IMR-90 (cell line): ENCODE data around the gene SFTA2. TPM values are rescaled to one million over a fixed set of nuclear protein-coding genes. Genes with fewer than 3 reads are reported as not detected.
"Not testable (repeated sequence)": the region's sequence is repeated elsewhere in the genome, so short reads cannot be mapped to it uniquely, and the experiment has no call there.

ENCODE experiments used
- ATAC-seq: fragments of 200-7000 bp; cut with Tn5 transposase; 2 replicates; pipeline ENCODE4 v1.9.1; 2020; ENCODE audit warnings: low read depth, mild to moderate bottlenecking, moderate library complexity
- BruUV-seq: library from RNA; stranded (reverse); fragments of 400-500 nt; replicated peaks from 2 replicates; lab custom pipeline; 2021; lab: Mats Ljungman, UMichigan
- CTCF ChIA-PET: fragments of 300-600 bp; formaldehyde crosslinking; extraction: SDS; loops from one replicate; lab custom pipeline; 2021; ENCODE audit warnings: antibody characterized with exemption; lab: Yijun Ruan, JAX
- POLR2A ChIA-PET: fragments of 300-600 bp; sonication (Branson Sonifier 250); formaldehyde crosslinking; loops from one replicate; lab custom pipeline; 2022; ENCODE audit warnings: antibody characterized with exemption; ENCODE audit not compliant: unreplicated experiment; lab: Charles Lee
- DNase-seq: peaks from one replicate; pipeline ENCODE4 v3.0.0; 2013
- H2AFZ ChIP-seq: replicated peaks from 2 replicates; pipeline ENCODE3; 2013; ENCODE audit warnings: low read length, mild to moderate bottlenecking; ENCODE audit not compliant: poor library complexity
- H2AK5ac ChIP-seq: 2 replicates; pipeline ENCODE4 v1.6.1; 2013; ENCODE audit warnings: low read depth, low read length, inconsistent platforms
- H2AK9ac ChIP-seq: replicated peaks from 2 replicates; pipeline ENCODE3; 2013; ENCODE audit warnings: mild to moderate bottlenecking, low read depth, low read length, moderate library complexity; ENCODE audit not compliant: poor library complexity
- H2BK120ac ChIP-seq: 2 replicates; pipeline ENCODE4 v1.6.1; 2013; ENCODE audit warnings: low read depth, low read length, inconsistent platforms
- H2BK15ac ChIP-seq: 3 replicates; pipeline ENCODE4 v1.6.1; 2013; ENCODE audit warnings: low read depth, low read length, inconsistent platforms
- H2BK20ac ChIP-seq: 2 replicates; pipeline ENCODE4 v1.6.1; 2013; ENCODE audit warnings: low read depth, mild to moderate bottlenecking, inconsistent platforms, low read length, moderate library complexity
- H2BK5ac ChIP-seq: 2 replicates; pipeline ENCODE4 v1.6.1; 2013; ENCODE audit warnings: mild to moderate bottlenecking, low read depth, low read length, inconsistent platforms; ENCODE audit not compliant: poor library complexity, severe bottlenecking
- H3K14ac ChIP-seq: replicated peaks from 2 replicates; pipeline ENCODE4 v1.6.1; 2013; ENCODE audit warnings: low read depth, low read length, inconsistent platforms
- H3K18ac ChIP-seq: 2 replicates; pipeline ENCODE4 v1.6.1; 2013; ENCODE audit warnings: low read depth, low read length, control low read depth
- H3K23ac ChIP-seq: 2 replicates; pipeline ENCODE4 v1.6.1; 2013; ENCODE audit warnings: low read depth, low read length, inconsistent platforms
- H3K27ac ChIP-seq: 2 replicates; pipeline ENCODE4 v1.5.1; 2013; ENCODE audit warnings: mild to moderate bottlenecking, control low read depth, low read length; ENCODE audit not compliant: insufficient read depth
- H3K27me3 ChIP-seq: 2 replicates; pipeline ENCODE4 v1.6.1; 2013; ENCODE audit warnings: low read length; ENCODE audit not compliant: control insufficient read depth, insufficient read depth
- H3K36me3 ChIP-seq: 2 replicates; pipeline ENCODE4 v1.6.1; 2013; ENCODE audit warnings: low read length, mixed read lengths; ENCODE audit not compliant: control insufficient read depth, insufficient read depth
- H3K4ac ChIP-seq: 2 replicates; pipeline ENCODE4 v1.6.1; 2013; ENCODE audit warnings: low read depth, low read length, inconsistent platforms
- H3K4me1 ChIP-seq: 2 replicates; pipeline ENCODE4 v1.6.1; 2013; ENCODE audit warnings: low read length, mixed read lengths; ENCODE audit not compliant: control insufficient read depth, insufficient read depth
- H3K4me2 ChIP-seq: 2 replicates; pipeline ENCODE4 v1.6.1; 2013; ENCODE audit warnings: low read depth, mild to moderate bottlenecking, control low read depth, low read length, moderate library complexity
- H3K4me3 ChIP-seq: 2 replicates; pipeline ENCODE4 v1.5.1; 2013; ENCODE audit warnings: low read depth, mild to moderate bottlenecking, control low read depth, low read length, moderate library complexity; ENCODE audit not compliant: insufficient read depth
- H3K56ac ChIP-seq: 2 replicates; pipeline ENCODE4 v1.6.1; 2013; ENCODE audit warnings: low read length, inconsistent platforms; ENCODE audit not compliant: insufficient read depth; ENCODE audit errors: extremely low read depth
- H3K79me1 ChIP-seq, 2 experiments: 2 replicates each; pipeline ENCODE4 v1.6.1; 2013; ENCODE audit warnings: low read length in 2 of 2, inconsistent platforms in 1 of 2, low read depth in 1 of 2
- H3K9ac ChIP-seq: 2 replicates; pipeline ENCODE4 v1.6.1; 2013; ENCODE audit warnings: low read depth, low read length, control low read depth
- H3K9me1 ChIP-seq: 2 replicates; pipeline ENCODE4 v1.6.1; 2013; ENCODE audit warnings: low read length, inconsistent platforms; ENCODE audit not compliant: insufficient read depth
- H3K9me3 ChIP-seq: 2 replicates; pipeline ENCODE4 v1.6.1; 2013; ENCODE audit warnings: low read length; ENCODE audit not compliant: control insufficient read depth, insufficient read depth
- H4K20me1 ChIP-seq: 2 replicates; pipeline ENCODE4 v1.6.1; 2013; ENCODE audit warnings: low read length, inconsistent platforms; ENCODE audit not compliant: insufficient read depth
- H4K5ac ChIP-seq: 2 replicates; pipeline ENCODE4 v1.6.1; 2013; ENCODE audit warnings: mild to moderate bottlenecking, low read depth, low read length, control low read depth
- H4K8ac ChIP-seq, 2 experiments: 2 replicates each; pipeline ENCODE4 v1.6.1; 2013; ENCODE audit warnings: low read depth in 2 of 2, low read length in 2 of 2, control low read depth in 1 of 2, inconsistent platforms in 1 of 2
- H4K91ac ChIP-seq: 2 replicates; pipeline ENCODE4 v1.6.1; 2013; ENCODE audit warnings: low read depth, low read length, inconsistent platforms; ENCODE audit not compliant: insufficient read depth
- CHD1 ChIP-seq: IDR thresholded peaks from 2 replicates; pipeline ENCODE4 v1.6.1; 2012; ENCODE audit warnings: low read depth, low read length, improper control_type of control experiment
- whole genome bisulfite sequencing, 2 experiments: methylation state at CpG; one replicate each; pipeline versions ENCODE4 v1.1.5 to v1.1.7; 2013; ENCODE audit warnings: missing lambda C conversion rate in 2 of 2; ENCODE audit not compliant: insufficient read length in 1 of 2; ENCODE audit errors: extremely low coverage in 2 of 2; 5-methylcytosine and 5-hydroxymethylcytosine counted together
- dilution Hi-C: fragments of 300-500 bp; cut with HindIII; formaldehyde crosslinking; loops from one replicate; pipeline ENCODE4 v1.14.3; 2018; ENCODE audit warnings: low sequenced_read_pairs; ENCODE audit not compliant: unreplicated experiment
- in situ Hi-C: fragments of 300-500 bp; cut with MboI; formaldehyde crosslinking; loops from 3 replicates; pipeline ENCODE4 v1.14.3; 2019; ENCODE audit warnings: low sequenced_read_pairs, inconsistent platforms, mixed read lengths
- intact Hi-C: fragments of 100-400 bp; cut with micrococcal nuclease; formaldehyde crosslinking; loops from 2 replicates; pipeline ENCODE4 v1.10.0; 2022
- polyA plus RNA-seq, 3 experiments: library from polyadenylated mRNA; depleted of rRNA; stranded (reverse); fragments of >200 nt; gene quantifications; 2 replicates each; pipeline ENCODE4 v1.2.3, GENCODE V29; 2012; ENCODE audit warnings: low replicate concordance in 1 of 3
- total RNA-seq: library from RNA; depleted of rRNA; stranded (reverse); fragments of >200 nt; gene quantifications from 2 replicates; pipeline ENCODE4 v1.2.3, GENCODE V29; 2012

SFTA2 gene
- total and polyA plus RNA-seq, 2 of the 4 experiments (the other 2 are of a cell fraction), result not detected

GRCh38 chr6:30912746-30913520 lies 19.0 kb downstream of the SFTA2 start:
- Histone ChIP-seq H2BK15ac (no peak overlapping the region), H2BK5ac (no peak overlapping the region), H2AK9ac (peak overlapping the region; percentile 65), H3K23ac (0 out of 2 replicates have a peak overlapping the region, but pooled peaks have one; percentile 7), H3K9ac (no peak overlapping the region), H3K4me1 (peaks cover 17% of the 10 kb centered on the region), H3K27me3 (no peaks in the 10 kb centered on the region), H2AFZ (no peak overlapping the region), H3K27ac (no peak overlapping the region), H2BK120ac (no peak overlapping the region), H3K4me2 (no peak overlapping the region), H3K9me3 (no peaks in the 10 kb centered on the region), H3K4me3 (no peak overlapping the region), H4K91ac (0 out of 2 replicates have a peak overlapping the region, but pooled peaks have one; percentile 23), H2AK5ac (no peak overlapping the region), H2BK20ac (no peak overlapping the region), H3K9me1 (no peaks in the 10 kb centered on the region), H4K5ac (no peak overlapping the region; the same call in 1 of the 2 replicates), H4K20me1 (no peaks in the 10 kb centered on the region), H3K56ac (no peak overlapping the region), H3K14ac (no peak overlapping the region), H4K8ac (peak overlapping the region; percentile 85 to 91; a peak in 2 of 4 replicates), H3K4ac (0 out of 2 replicates have a peak overlapping the region, but pooled peaks have one; percentile 7), H3K36me3 (peaks cover 22% of the 10 kb centered on the region), H3K18ac (no peak overlapping the region), H3K79me1 (peaks cover 18 to 25% of the 10 kb centered on the region in 2 experiments)
- BruUV-seq, result no TSS peak
- no peak for DNase-seq
- 86% methylated on average over 3 of the region's 8 CpGs; no CpG with 5 or more reads in 1 of the 2 experiments for WGBS, 2 experiments
- ChIA-PET POLR2A (interaction anchor here (0.6 to 0.8 kb wide), 3 partner anchors 29 to 298 kb away, joined by 3 to 10 read pairs (median 3); no protein-coding TSS in a partner anchor), CTCF (interaction anchor here (0.8 to 3.6 kb wide), 6 partner anchors 29 to 174 kb away, joined by 3 to 31 read pairs (median 10); no protein-coding TSS in a partner anchor)
- dilution Hi-C loops (no loop called here), intact Hi-C loops (loop anchor here (10.0 kb wide), 1 partner anchor 282 kb away; no protein-coding TSS in a partner anchor), in situ Hi-C loops (no loop called here)
- ATAC-seq, result no peak
- no peak for TF ChIP-seq CHD1

DNA sequence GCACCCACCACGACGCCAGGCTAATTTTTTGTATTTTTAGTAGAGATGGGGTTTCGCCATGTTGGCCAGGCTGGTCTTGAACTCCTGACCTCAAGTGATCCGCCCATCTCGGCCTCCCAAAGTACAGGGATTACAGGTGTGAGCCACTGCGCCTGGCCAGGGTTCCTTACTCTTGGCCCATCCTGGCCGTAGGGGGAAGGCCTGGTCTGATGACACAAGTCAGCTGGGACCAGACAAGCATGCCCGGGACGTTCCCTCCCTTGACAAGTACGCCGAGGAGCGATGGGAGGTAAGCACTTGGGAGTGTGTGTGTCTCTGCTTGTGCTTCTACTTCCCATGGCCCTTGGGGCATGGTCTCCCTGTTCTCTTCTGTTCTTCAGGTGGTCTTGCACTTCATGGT lies 21.5 kb downstream of the SFTA2 start:
- in situ Hi-C loops, H2AFZ ChIP-seq, H2AK9ac ChIP-seq, H2BK15ac ChIP-seq, H2BK120ac ChIP-seq, H3K56ac ChIP-seq, H3K14ac ChIP-seq, H3K23ac ChIP-seq, BruUV-seq, POLR2A ChIA-PET, H4K91ac ChIP-seq, DNase-seq, H4K5ac ChIP-seq, H3K4me2 ChIP-seq, H3K27ac ChIP-seq, CTCF ChIA-PET, H3K9me1 ChIP-seq, H2BK5ac ChIP-seq, H3K18ac ChIP-seq, H4K8ac ChIP-seq, H3K27me3 ChIP-seq, H2AK5ac ChIP-seq, H3K4ac ChIP-seq, ATAC-seq, H4K20me1 ChIP-seq, H3K9ac ChIP-seq, H3K4me3 ChIP-seq, dilution Hi-C loops, H2BK20ac ChIP-seq, H3K9me3 ChIP-seq: not testable (repeated sequence)
- Histone ChIP-seq H3K79me1 (peaks cover 18 to 25% of the 10 kb centered on the region in 2 experiments), H3K36me3 (peaks cover 17% of the 10 kb centered on the region), H3K4me1 (peaks cover 14% of the 10 kb centered on the region)
- intact Hi-C loops, result loop anchor here (10.0 kb wide), 1 partner anchor 284 kb away; no protein-coding TSS in a partner anchor
- 88% methylated on average over 4 of the region's 12 CpGs; no CpG with 5 or more reads in 1 of the 2 experiments for WGBS, 2 experiments
